GM13976 (cell line): Measurements from ENCODE around the gene FLNB.

Source experiments
- DNase-seq: peaks from one replicate; pipeline ENCODE4 v3.0.0; 2012; ENCODE audit warnings: low spot score
- CTCF ChIP-seq: IDR thresholded peaks from 2 replicates; pipeline ENCODE4 v1.5.1; 2012; ENCODE audit warnings: borderline replicate concordance, mild to moderate bottlenecking; ENCODE audit not compliant: insufficient read depth; ENCODE audit errors: extremely low read depth, missing control alignments, control extremely low read depth
- in situ Hi-C: fragments of 300-500 bp; cut with MboI; formaldehyde crosslinking; loops from one replicate; pipeline ENCODE4 v1.12.0; 2022; ENCODE audit warnings: low sequenced_read_pairs, mixed read lengths, inconsistent platforms; ENCODE audit not compliant: unreplicated experiment

The FLNB gene

GRCh38 chr3:58121183-58121582 is 113.0 kb downstream of the FLNB start:
- in situ Hi-C loops: no loop called here
- no peak for DNase-seq
- TF ChIP-seq CTCF: no peak

DNA sequence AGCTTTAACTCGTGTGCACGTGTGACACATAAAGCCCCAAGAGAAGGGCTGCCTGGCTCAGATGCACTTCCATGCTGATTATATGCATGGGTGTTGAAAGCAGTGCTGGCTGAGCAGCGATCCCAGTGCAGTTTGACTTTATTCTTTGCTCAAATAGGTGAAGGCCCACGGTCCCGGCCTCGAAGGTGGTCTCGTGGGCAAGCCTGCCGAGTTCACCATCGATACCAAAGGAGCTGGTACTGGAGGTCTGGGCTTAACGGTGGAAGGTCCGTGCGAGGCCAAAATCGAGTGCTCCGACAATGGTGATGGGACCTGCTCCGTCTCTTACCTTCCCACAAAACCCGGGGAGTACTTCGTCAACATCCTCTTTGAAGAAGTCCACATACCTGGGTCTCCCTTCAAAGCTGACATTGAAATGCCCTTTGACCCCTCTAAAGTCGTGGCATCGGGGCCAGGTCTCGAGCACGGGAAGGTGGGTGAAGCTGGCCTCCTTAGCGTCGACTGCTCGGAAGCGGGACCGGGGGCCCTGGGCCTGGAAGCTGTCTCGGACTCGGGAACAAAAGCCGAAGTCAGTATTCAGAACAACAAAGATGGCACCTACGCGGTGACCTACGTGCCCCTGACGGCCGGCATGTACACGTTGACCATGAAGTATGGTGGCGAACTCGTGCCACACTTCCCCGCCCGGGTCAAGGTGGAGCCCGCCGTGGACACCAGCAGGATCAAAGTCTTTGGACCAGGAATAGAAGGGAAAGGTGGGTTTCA is 114.9 kb downstream of the FLNB start:
- in situ Hi-C loops: no loop called here
- TF ChIP-seq CTCF: no peak
- no peak for DNase-seq

GRCh38 chr3:58124387-58124786 is 116.2 kb downstream of the FLNB start:
- in situ Hi-C loops: no loop called here
- TF ChIP-seq CTCF: no peak
- no peak for DNase-seq

GRCh38 chr3:58129041-58129770 is 121.0 kb downstream of the FLNB start:
- no peak for TF ChIP-seq CTCF
- in situ Hi-C loops: no loop called here
- DNase-seq: no peak

GRCh38 chr3:58130591-58130990 is 122.4 kb downstream of the FLNB start:
- no peak for DNase-seq
- in situ Hi-C loops: no loop called here
- TF ChIP-seq CTCF: no peak

DNA sequence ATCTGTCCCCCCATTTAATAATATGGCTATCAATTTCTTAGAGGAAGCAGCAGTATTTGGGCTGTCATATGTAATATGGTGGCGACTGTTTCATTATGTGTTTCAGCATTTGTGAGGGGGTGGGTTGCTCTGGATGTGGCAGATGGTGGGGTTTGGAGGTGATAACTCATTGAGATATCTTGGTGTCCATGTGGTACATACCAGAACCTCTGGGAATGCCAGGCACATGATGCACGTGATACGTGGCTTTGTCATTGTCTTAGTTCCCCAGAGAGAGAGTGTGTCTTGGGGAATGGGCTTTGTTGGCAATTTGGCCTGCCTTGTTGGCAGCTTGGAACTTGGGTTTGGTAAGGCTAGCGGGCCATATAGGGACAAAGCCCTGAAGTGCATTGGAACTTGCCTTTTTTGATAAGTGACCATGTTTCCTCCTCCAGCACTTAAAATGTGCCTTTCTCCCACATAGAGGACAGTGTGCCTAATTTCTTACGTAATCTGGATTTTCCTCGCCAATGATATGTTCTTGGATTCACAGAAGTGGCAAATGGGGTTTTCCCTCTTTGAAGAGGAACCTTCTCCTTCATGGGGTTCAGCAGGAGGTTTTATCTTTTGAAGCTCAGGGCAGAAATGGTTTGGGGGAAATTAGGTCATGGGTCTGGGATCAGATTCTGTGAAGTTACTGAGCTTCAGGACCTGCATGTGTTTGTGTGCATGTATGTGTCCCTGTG is 123.0 kb downstream of the FLNB start:
- no peak for TF ChIP-seq CTCF
- DNase-seq: no peak
- in situ Hi-C loops: no loop called here
